Measurements from ENCODE around the gene SLC44A1.
"Not testable (repeated sequence)": the region's sequence is repeated elsewhere in the genome, so short reads cannot be mapped to it uniquely, and the experiment has no call there.

Gene SLC44A1

GRCh38 chr9:105242557-105242956 is 1.9 kb upstream of the SLC44A1 start:
- no peak for DNase-seq (ENCODE audit: low spot score)

- DNase-seq (ENCODE audit: low spot score) = no peak
These were observed 1.3 kb upstream of the SLC44A1 start for GRCh38 chr9:105243015-105243686.

GRCh38 chr9:105244734-105245028 is 230 bp downstream of the SLC44A1 start:
- DNase-seq (ENCODE audit: low spot score) = peak; percentile 74

GRCh38 chr9:105245029-105245890 is 809 bp downstream of the SLC44A1 start:
- peak; percentile 71 for DNase-seq (ENCODE audit: low spot score)

- DNase-seq (ENCODE audit: low spot score) = no peak
These were observed 1.4 kb downstream of the SLC44A1 start for GRCh38 chr9:105245891-105246161.

GRCh38 chr9:105246656-105247173 is 2.3 kb downstream of the SLC44A1 start:
- DNase-seq (ENCODE audit: low spot score) = no peak

GRCh38 chr9:105248691-105249090 is 4.2 kb downstream of the SLC44A1 start:
- no peak for DNase-seq (ENCODE audit: low spot score)

GRCh38 chr9:105251133-105251532 is 6.7 kb downstream of the SLC44A1 start:
- no peak for DNase-seq (ENCODE audit: low spot score)

GRCh38 chr9:105251733-105252404 is 7.4 kb downstream of the SLC44A1 start:
- DNase-seq (ENCODE audit: low spot score) = no peak

GRCh38 chr9:105252405-105252756 is 7.9 kb downstream of the SLC44A1 start:
- no peak for DNase-seq (ENCODE audit: low spot score)

GRCh38 chr9:105254226-105254625 is 9.8 kb downstream of the SLC44A1 start:
- no peak for DNase-seq (ENCODE audit: low spot score)

- no peak for DNase-seq (ENCODE audit: low spot score)
These were observed 11.0 kb downstream of the SLC44A1 start for GRCh38 chr9:105255421-105255820.

GRCh38 chr9:105256569-105256968 is 12.1 kb downstream of the SLC44A1 start:
- DNase-seq (ENCODE audit: low spot score) = not testable (repeated sequence)

- DNase-seq (ENCODE audit: low spot score) = no peak
These were observed 13.4 kb downstream of the SLC44A1 start for GRCh38 chr9:105257809-105258208.

- DNase-seq (ENCODE audit: low spot score) = no peak
These were observed 13.8 kb downstream of the SLC44A1 start for GRCh38 chr9:105258225-105258737.

GRCh38 chr9:105259274-105259673 is 14.8 kb downstream of the SLC44A1 start:
- DNase-seq (ENCODE audit: low spot score) = no peak

- DNase-seq (ENCODE audit: low spot score) = no peak
These were observed 15.5 kb downstream of the SLC44A1 start for GRCh38 chr9:105259731-105260612.

- DNase-seq (ENCODE audit: low spot score) = no peak
These were observed 18.0 kb downstream of the SLC44A1 start for GRCh38 chr9:105262497-105262896.

- DNase-seq (ENCODE audit: low spot score) = no peak
These were observed 19.9 kb downstream of the SLC44A1 start for GRCh38 chr9:105264380-105264779.

GRCh38 chr9:105268254-105268653 is 23.8 kb downstream of the SLC44A1 start:
- not testable (repeated sequence) for DNase-seq (ENCODE audit: low spot score)

GRCh38 chr9:105269593-105269992 is 25.1 kb downstream of the SLC44A1 start:
- DNase-seq (ENCODE audit: low spot score) = no peak

- DNase-seq (ENCODE audit: low spot score) = no peak
These were observed 26.3 kb downstream of the SLC44A1 start for GRCh38 chr9:105270711-105271110.
